ENCODE measurements around the gene DYNC1LI2.
A peak's percentile ranks its signal among the peaks of the same experiment; 100 is the strongest.

Gene DYNC1LI2

DNA sequence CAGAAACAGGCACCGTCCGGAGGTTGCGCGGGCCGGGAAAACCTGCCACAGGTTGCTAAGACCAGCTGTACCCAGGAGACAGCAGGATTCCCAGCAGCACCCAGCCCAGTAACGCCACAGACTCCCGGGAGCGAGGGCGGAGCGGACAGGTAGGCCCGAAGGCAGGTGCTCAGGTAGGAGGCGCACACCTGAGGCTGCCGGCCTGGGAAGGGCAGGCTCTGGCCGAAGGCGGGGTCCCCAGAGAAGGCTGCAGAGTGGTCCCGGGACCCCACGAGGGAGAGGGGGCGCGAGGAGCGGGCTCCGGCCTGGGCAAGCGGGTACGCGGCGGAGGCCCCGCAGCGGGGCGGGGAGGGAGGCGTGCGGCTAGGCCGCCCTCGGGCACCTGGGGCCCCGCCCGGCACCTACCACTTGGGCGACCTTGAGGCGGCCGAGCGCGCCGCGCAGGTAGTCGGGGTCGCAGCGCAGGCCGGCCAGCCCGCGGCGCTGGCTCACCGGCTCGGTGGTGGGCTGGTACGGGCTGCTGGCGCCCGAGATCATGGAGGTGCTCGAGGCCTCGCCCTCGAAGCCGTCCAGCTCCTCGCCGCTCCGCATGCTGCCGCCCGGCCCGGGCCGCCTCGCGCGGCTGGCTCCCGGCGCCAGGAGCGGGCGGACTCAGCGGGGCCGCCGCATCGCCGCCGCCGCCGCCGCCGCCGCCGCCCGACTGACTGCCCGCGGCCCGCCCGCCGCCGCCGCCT is 55.3 kb downstream of the DYNC1LI2 start:
- Histone ChIP-seq H2BK5ac (ENCODE audit: low read length) (no peak overlapping the region), H2BK15ac (ENCODE audit: low read length) (peak overlapping the region; percentile 26), H3K9me3 (replicated peaks in 1 of 2; ENCODE audit: control insufficient read depth in 2 of 2, insufficient read depth in 1 of 2, low read depth in 1 of 2, low read length in 2 of 2) (no peaks in the 10 kb centered on the region), H3K79me1 (ENCODE audit: low read depth, low read length) (no peaks in the 10 kb centered on the region), H3K27ac (replicated peaks; ENCODE audit: low read length) (no peak overlapping the region), H2BK12ac (ENCODE audit: low read length) (peak overlapping the region; percentile 22), H2AFZ (ENCODE audit: low read length) (peak overlapping the region; percentile 95), H3K4me2 (ENCODE audit: insufficient read depth, low read length, poor library complexity, severe bottlenecking) (peak overlapping the region; percentile 96), H3K4me1 (ENCODE audit: control insufficient read depth in 2 of 2, insufficient read depth in 1 of 2, low read depth in 1 of 2, low read length in 2 of 2) (peaks cover 5 to 8% of the 10 kb centered on the region in 2 donors), H3K9ac (ENCODE audit: low read depth, low read length, poor library complexity) (peak overlapping the region; percentile 86), H3K4ac (ENCODE audit: low read length) (no peak overlapping the region), H3K4me3 (ENCODE audit: low read length in 2 of 2) (peak overlapping the region; percentile 74 to 96), H4K8ac (ENCODE audit: low read depth, low read length) (peak overlapping the region; percentile 43), H3K14ac (ENCODE audit: low read length) (peak overlapping the region; percentile 82), H4K91ac (ENCODE audit: low read depth, low read length, poor library complexity) (peak overlapping the region; percentile 72), H3K27me3 (ENCODE audit: control insufficient read depth in 3 of 3, insufficient read depth in 3 of 3, low read depth in 1 of 3, low read length in 3 of 3) (peaks cover 2 to 17% (median 15%) of the 10 kb centered on the region in 3 experiments), H3K36me3 (replicated peaks in 1 of 2; ENCODE audit: control insufficient read depth in 2 of 2, insufficient read depth in 2 of 2, low read length in 2 of 2) (no peaks in the 10 kb centered on the region), H3K23ac (ENCODE audit: low read depth, low read length, poor library complexity) (peak overlapping the region; percentile 89), H2BK120ac (ENCODE audit: low read depth, low read length) (no peak overlapping the region), H2AK5ac (ENCODE audit: low read depth, low read length) (peak overlapping the region; percentile 8), H3K18ac (ENCODE audit: low read length) (peak overlapping the region; percentile 97)
- peak; percentile 6 for DNase-seq (ENCODE audit: low spot score)
- WGBS, 2 donors (ENCODE audit: extremely low coverage in 2 of 2, insufficient read length in 2 of 2, insufficient replicate concordance in 1 of 2): no CpG with 5 or more reads among the region's 91 CpGs

DNA sequence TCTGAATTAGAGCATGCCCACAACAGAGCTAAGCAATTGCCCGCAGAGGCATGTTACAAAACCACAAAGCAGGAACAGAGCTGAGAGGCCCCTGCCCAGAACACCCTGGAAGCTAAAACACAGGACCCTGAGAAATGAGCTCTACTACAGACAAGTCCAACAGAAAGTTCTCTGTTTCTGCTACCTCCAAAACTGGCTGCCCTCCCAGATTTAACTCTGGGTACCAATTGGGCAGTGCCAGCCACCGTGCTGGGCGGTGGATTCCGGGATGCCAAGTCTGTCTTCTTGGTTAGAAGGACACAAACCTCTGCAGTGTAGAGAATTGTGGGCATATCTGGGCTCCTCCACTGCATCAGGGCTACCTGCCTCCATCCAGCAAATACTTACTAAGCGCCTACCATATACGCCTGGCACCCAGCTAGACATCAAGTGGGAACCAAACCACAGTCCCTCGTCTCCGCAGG is 55.9 kb downstream of the DYNC1LI2 start:
- no peak overlapping the region for H3K4ac ChIP-seq (ENCODE audit: low read length)
- H2AK5ac ChIP-seq (ENCODE audit: low read depth, low read length): peak overlapping the region; percentile 8
- H3K27ac ChIP-seq (replicated peaks; ENCODE audit: low read length): no peak overlapping the region
- peak overlapping the region; percentile 95 for H2AFZ ChIP-seq (ENCODE audit: low read length)
- H3K14ac ChIP-seq (ENCODE audit: low read length): peak overlapping the region; percentile 82
- H3K9ac ChIP-seq (ENCODE audit: low read depth, low read length, poor library complexity): peak overlapping the region; percentile 86
- H2BK15ac ChIP-seq (ENCODE audit: low read length): no peak overlapping the region
- no peak overlapping the region for H2BK120ac ChIP-seq (ENCODE audit: low read depth, low read length)
- peaks cover 2 to 17% (median 15%) of the 10 kb centered on the region in 3 experiments for H3K27me3 ChIP-seq (ENCODE audit: control insufficient read depth in 3 of 3, insufficient read depth in 3 of 3, low read depth in 1 of 3, low read length in 3 of 3)
- no peak overlapping the region for H4K8ac ChIP-seq (ENCODE audit: low read depth, low read length)
- H3K9me3 ChIP-seq (replicated peaks in 1 of 2; ENCODE audit: control insufficient read depth in 2 of 2, insufficient read depth in 1 of 2, low read depth in 1 of 2, low read length in 2 of 2): no peaks in the 10 kb centered on the region
- no CpG with 5 or more reads among the region's 8 CpGs for whole genome bisulfite sequencing, 2 donors (ENCODE audit: extremely low coverage in 2 of 2, insufficient read length in 2 of 2, insufficient replicate concordance in 1 of 2)
- no peak overlapping the region for H4K91ac ChIP-seq (ENCODE audit: low read depth, low read length, poor library complexity)
- H3K4me2 ChIP-seq (ENCODE audit: insufficient read depth, low read length, poor library complexity, severe bottlenecking): peak overlapping the region; percentile 96
- no peaks in the 10 kb centered on the region for H3K36me3 ChIP-seq (replicated peaks in 1 of 2; ENCODE audit: control insufficient read depth in 2 of 2, insufficient read depth in 2 of 2, low read length in 2 of 2)
- no peak overlapping the region for H2BK5ac ChIP-seq (ENCODE audit: low read length)
- DNase-seq (ENCODE audit: low spot score): no peak
- no peak overlapping the region for H2BK12ac ChIP-seq (ENCODE audit: low read length)
- H3K23ac ChIP-seq (ENCODE audit: low read depth, low read length, poor library complexity): no peak overlapping the region
- H3K18ac ChIP-seq (ENCODE audit: low read length): peak overlapping the region; percentile 97
- H3K79me1 ChIP-seq (ENCODE audit: low read depth, low read length): no peaks in the 10 kb centered on the region
- peak overlapping the region; percentile 74 to 96 for H3K4me3 ChIP-seq (ENCODE audit: low read length in 2 of 2)
- peaks cover 5 to 8% of the 10 kb centered on the region in 2 donors for H3K4me1 ChIP-seq (ENCODE audit: control insufficient read depth in 2 of 2, insufficient read depth in 1 of 2, low read depth in 1 of 2, low read length in 2 of 2)

DNA sequence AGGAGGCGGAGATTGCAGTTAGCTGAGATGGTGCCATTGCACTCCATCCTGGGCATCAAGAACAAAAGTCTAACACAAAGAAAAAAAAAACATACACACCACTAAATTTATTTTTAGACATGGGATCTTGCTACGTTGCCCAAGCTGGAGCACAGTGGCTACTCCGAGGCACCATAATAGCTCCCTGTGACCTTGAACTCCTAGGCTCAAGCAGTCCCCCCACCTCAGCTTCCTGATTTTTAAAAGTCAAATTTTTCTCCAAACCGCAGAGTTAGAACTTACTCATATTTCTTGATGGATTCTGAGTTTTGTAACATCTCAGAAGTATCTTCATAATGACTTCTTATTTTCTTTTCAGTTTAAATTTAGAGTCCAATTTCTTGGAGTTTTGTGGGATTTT is 58.3 kb downstream of the DYNC1LI2 start:
- no peak overlapping the region for H3K27ac ChIP-seq (replicated peaks; ENCODE audit: low read length)

DNA sequence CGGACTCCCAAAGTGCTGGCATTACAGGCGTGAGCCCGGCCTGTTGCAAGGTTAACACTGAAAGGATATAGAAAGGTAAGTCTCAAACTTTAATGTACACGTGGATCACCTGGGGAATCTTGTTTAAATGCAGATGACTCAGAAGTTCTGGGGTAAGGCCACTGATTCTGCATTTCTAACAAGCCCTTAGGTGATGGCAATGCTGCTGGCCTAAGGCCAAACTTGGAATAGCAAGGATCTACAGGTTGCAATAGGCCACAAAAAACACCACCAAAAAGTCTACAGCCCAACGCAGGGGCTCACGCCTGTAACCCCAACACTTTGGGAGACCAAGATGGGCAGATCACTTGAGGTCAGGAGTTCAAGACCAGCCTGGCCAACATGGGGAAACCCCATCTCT is 59.1 kb downstream of the DYNC1LI2 start:
- Histone ChIP-seq H3K4me2 (ENCODE audit: insufficient read depth, low read length, poor library complexity, severe bottlenecking) (no peak overlapping the region), H2BK5ac (ENCODE audit: low read length) (no peak overlapping the region), H2AK5ac (ENCODE audit: low read depth, low read length) (no peak overlapping the region), H3K18ac (ENCODE audit: low read length) (no peak overlapping the region), H3K14ac (ENCODE audit: low read length) (no peak overlapping the region), H3K27ac (replicated peaks; ENCODE audit: low read length) (no peak overlapping the region), H2BK15ac (ENCODE audit: low read length) (no peak overlapping the region), H2AFZ (ENCODE audit: low read length) (no peak overlapping the region), H3K27me3 (ENCODE audit: control insufficient read depth in 3 of 3, insufficient read depth in 3 of 3, low read depth in 1 of 3, low read length in 3 of 3) (peaks cover 2 to 16% (median 4%) of the 10 kb centered on the region in 3 experiments), H3K4me3 (ENCODE audit: low read length in 2 of 2) (no peak overlapping the region), H3K23ac (ENCODE audit: low read depth, low read length, poor library complexity) (no peak overlapping the region), H3K4ac (ENCODE audit: low read length) (no peak overlapping the region), H3K9me3 (replicated peaks in 1 of 2; ENCODE audit: control insufficient read depth in 2 of 2, insufficient read depth in 1 of 2, low read depth in 1 of 2, low read length in 2 of 2) (no peaks in the 10 kb centered on the region), H2BK12ac (ENCODE audit: low read length) (no peak overlapping the region), H4K91ac (ENCODE audit: low read depth, low read length, poor library complexity) (no peak overlapping the region), H3K79me1 (ENCODE audit: low read depth, low read length) (no peaks in the 10 kb centered on the region), H2BK120ac (ENCODE audit: low read depth, low read length) (no peak overlapping the region), H3K36me3 (replicated peaks in 1 of 2; ENCODE audit: control insufficient read depth in 2 of 2, insufficient read depth in 2 of 2, low read length in 2 of 2) (no peaks in the 10 kb centered on the region), H4K8ac (ENCODE audit: low read depth, low read length) (no peak overlapping the region), H3K9ac (ENCODE audit: low read depth, low read length, poor library complexity) (no peak overlapping the region), H3K4me1 (ENCODE audit: control insufficient read depth in 2 of 2, insufficient read depth in 1 of 2, low read depth in 1 of 2, low read length in 2 of 2) (peaks cover 5 to 8% of the 10 kb centered on the region in 2 donors)
- no CpG with 5 or more reads among the region's 6 CpGs for WGBS, 2 donors (ENCODE audit: extremely low coverage in 2 of 2, insufficient read length in 2 of 2, insufficient replicate concordance in 1 of 2)
- no peak for DNase-seq (ENCODE audit: low spot score)

More for the DNA sequence above, 58.3 kb downstream of the DYNC1LI2 start:
- H4K91ac ChIP-seq (ENCODE audit: low read depth, low read length, poor library complexity): no peak overlapping the region
- H3K36me3 ChIP-seq (replicated peaks in 1 of 2; ENCODE audit: control insufficient read depth in 2 of 2, insufficient read depth in 2 of 2, low read length in 2 of 2): no peaks in the 10 kb centered on the region
- no peak overlapping the region for H2AFZ ChIP-seq (ENCODE audit: low read length)
- no peak overlapping the region for H3K4ac ChIP-seq (ENCODE audit: low read length)
- no peak overlapping the region for H3K4me3 ChIP-seq (ENCODE audit: low read length in 2 of 2)
- H3K14ac ChIP-seq (ENCODE audit: low read length): no peak overlapping the region
- no peak overlapping the region for H2BK120ac ChIP-seq (ENCODE audit: low read depth, low read length)
- H2AK5ac ChIP-seq (ENCODE audit: low read depth, low read length): no peak overlapping the region
- no peak overlapping the region for H3K9ac ChIP-seq (ENCODE audit: low read depth, low read length, poor library complexity)
- H3K18ac ChIP-seq (ENCODE audit: low read length): no peak overlapping the region
- WGBS, 2 donors (ENCODE audit: extremely low coverage in 2 of 2, insufficient read length in 2 of 2, insufficient replicate concordance in 1 of 2): no CpG with 5 or more reads among the region's 4 CpGs
- H3K23ac ChIP-seq (ENCODE audit: low read depth, low read length, poor library complexity): no peak overlapping the region
- no peaks in the 10 kb centered on the region for H3K9me3 ChIP-seq (replicated peaks in 1 of 2; ENCODE audit: control insufficient read depth in 2 of 2, insufficient read depth in 1 of 2, low read depth in 1 of 2, low read length in 2 of 2)
- no peaks in the 10 kb centered on the region for H3K79me1 ChIP-seq (ENCODE audit: low read depth, low read length)
- no peak overlapping the region for H2BK5ac ChIP-seq (ENCODE audit: low read length)
- no peak overlapping the region for H4K8ac ChIP-seq (ENCODE audit: low read depth, low read length)
- DNase-seq (ENCODE audit: low spot score): no peak
- peaks cover 2 to 17% (median 12%) of the 10 kb centered on the region in 3 experiments for H3K27me3 ChIP-seq (ENCODE audit: control insufficient read depth in 3 of 3, insufficient read depth in 3 of 3, low read depth in 1 of 3, low read length in 3 of 3)
- no peak overlapping the region for H2BK15ac ChIP-seq (ENCODE audit: low read length)
- H3K4me1 ChIP-seq (ENCODE audit: control insufficient read depth in 2 of 2, insufficient read depth in 1 of 2, low read depth in 1 of 2, low read length in 2 of 2): peaks cover 5 to 8% of the 10 kb centered on the region in 2 donors
- no peak overlapping the region for H2BK12ac ChIP-seq (ENCODE audit: low read length)
- no peak overlapping the region for H3K4me2 ChIP-seq (ENCODE audit: insufficient read depth, low read length, poor library complexity, severe bottlenecking)
